ELR (cell line): ENCODE data around the gene ANKRD1.

Source experiments
- DNase-seq: peaks from one replicate; pipeline ENCODE4 v3.0.0-alpha.2; 2015; ENCODE audit warnings: low read depth

ANKRD1 gene

DNA sequence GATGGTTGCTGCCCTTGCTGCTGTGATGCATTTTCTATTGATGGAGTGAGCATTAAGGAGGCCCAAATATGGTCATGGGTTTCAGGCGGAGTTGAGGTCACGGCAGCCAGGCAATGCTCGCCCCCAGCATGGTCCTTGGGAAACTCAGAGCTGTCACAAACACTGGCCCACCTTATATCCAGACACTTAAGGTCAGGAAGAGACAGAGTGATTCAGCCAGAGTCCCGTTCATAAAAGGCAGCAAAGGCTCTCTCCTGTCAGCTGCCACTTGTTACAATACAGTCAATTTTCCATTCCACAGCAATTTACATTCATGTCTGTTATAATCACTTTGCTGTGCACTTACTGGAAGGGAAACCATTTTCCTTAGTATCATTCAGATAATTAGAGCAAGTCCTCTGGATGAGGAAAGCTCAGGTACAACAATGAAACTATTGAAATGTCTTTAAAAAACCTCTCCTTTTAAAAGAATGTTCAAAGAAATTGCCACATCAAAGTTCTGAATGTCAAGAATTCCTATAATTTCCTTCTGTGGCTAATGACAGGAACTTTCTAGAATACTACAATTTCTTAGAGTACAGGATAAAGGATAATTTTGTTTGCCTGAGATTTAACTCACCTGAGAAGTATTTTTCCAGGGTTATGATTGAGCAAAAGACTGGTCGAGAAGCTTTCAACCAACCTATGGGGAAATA lies 14.8 kb upstream of the ANKRD1 start:
- DNase-seq: no peak

DNA sequence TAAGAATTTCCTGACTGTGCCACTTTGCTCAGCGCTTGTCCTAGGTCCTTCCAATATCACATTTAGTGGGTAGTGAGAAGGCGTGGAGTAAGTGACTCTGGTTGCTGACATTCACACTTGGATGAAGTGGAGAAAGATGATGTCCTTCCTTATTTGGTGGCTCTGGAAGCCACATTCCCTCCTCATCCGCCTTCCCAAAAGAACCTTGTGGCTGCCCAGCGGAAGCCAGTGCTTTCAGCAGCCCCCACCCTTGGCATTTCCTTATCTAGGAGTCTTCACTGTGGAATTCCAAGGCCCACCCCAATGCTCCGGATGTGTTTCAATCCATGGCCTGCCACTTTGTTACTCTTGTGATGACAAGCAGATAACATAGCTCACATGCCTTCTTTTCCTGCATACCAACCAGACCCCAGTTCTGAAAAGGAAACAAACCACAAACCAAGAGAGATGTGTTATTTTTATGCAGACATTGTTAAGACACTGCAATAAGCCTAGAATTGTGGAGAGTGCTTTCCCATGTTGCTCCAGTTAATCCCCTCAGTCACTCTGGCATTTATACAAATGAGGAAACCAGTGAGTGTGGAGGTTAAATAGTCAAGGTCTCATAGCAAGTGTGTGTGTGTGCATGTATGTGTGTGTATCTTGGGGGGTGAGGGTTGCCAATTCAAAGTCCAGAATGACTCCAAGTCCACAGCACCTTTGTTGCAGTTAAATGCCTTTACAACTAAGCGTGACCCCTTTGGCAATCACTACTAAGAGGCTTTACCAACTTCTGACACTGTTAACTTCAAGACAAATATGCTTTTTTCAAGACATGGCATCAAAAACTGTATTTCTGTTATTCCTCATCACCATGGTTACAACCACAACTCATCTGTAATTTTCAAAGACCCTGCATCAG lies 10.3 kb upstream of the ANKRD1 start:
- DNase-seq: peak; percentile 74

DNA sequence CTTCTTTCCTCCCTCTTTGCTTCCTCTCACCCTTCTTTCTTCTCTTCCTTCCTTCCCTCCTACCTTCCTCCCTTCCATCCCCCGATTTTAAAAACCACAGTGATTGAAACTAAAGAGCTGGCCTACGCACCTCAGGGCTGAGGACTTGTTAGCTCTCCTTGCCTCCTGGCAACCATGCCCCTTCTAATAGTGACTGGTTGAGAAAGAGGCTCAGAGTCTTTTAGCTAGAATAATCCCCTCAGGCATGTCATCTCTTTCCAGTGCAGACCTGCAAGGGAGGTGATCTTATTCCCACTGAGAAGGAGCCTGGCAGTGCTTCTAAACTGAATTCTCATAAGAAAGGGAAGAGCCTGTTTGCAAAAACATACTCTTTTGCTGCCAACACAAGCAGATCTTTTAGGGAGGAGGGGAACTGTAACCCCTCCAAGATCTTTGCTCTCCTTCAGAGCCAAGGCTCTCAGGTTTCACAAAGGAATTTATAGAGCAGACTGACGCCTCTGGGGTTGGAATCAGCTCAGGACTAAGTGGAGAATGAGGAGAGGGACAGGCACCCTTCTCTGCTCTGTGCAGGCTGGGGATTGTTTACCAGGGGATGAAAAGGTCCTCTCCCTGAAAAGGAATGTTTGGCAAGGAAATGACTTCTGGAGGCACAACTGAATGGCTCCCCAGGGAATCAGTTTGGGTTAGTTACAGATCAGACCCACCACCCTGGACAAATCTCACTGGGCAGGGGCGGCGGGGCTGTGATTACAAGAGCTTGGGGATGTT lies 9.4 kb upstream of the ANKRD1 start:
- peak; percentile 49 for DNase-seq

DNA sequence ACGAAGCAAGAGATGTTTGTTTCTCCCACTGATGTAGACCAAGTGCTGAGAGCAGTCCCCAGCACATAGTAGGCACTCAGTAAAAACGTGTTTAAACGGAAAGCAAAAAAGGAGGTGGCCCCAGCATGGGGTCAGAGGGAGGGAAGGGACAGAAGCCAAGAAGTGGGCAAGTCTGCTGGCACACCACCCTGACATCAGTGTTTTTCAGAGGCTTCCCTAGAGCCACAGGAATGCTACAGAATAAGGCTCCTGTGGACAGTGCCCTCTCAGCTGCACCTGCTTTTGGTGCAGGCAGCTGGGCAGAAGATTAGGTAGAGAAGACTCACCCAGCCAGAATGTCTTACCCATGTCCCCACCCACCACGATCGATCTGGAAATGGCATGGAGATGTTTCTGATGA lies 8.3 kb upstream of the ANKRD1 start:
- DNase-seq: no peak

DNA sequence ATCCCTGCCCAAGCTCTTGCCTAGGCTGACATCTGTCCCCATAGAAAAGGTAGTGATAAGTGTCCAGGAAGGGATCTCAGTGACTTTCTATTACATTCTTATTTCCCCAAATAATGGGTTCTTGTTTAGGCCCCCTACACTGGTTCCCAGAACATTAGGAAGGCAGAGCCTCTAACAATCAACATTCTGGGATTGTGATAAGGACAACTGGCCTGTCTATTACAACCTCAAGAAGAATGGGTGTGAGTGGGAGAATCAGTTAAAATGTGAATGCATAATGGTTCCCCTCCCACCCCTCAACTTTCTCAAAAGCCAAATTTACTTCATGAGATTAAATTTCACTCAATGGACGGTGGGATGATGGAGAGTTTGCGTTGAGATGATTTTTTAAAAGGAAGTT lies 6.4 kb upstream of the ANKRD1 start:
- DNase-seq: no peak

DNA sequence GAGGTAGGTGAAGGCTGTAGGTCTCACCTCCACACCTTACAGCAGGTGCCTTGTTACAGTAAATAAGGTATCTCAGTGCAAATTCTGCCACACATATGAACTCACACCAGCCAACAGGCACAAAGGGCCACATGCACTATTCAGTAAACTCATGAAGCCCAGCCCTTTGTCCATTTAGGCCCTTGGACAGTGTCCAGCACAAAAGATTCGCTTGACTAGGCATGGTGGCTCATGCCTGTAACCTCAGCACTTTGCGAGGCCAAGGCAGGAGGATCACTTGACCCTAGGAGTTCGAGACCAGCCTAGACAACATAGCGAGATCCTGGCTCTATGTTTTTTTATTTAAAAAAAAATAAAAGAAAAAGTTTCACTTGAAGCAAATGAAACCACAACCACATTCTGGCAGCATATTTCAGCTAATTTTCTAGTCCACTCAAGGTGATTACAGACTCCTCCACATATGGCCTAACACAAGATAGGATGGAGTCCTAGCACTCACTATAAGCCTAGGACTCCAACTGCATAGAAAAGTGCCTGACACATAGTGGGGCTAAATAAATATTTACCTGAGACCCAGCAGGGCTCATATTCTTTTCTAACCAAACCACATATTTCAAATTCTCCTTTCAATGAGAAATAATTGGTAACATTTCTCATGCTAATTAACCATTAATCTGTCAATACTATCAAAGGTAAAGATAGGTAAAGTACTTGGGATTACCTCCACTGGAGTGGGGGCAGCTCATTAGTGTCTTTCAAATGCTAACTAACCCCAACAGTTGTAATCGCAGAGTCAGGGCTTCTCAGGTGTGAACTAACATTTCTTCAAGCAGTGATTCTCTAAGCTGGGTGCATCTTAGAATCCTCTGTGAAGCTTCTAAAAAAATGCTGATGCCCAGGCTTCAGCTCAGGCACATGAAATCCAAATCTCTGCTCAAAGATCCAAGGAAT lies 4.5 kb upstream of the ANKRD1 start:
- DNase-seq: no peak

DNA sequence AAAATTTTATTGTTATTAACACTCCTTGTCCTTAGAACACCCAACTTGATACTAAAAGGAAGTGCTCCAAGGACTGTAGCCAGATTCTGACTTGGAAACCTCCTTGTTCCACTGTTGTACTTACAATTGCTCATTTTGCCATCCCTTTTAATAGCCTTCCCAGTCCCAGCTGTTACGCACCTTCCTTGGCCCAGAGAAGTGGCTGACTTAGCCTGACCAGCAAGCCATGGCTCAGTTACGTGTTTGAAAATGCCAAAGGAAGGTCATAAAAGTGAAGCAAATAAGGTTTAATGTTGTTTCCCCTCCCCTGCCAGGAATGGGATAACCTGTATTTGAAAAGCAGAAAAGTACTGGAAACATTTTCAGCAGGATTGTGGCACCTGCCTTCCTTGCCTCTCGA lies 3.7 kb upstream of the ANKRD1 start:
- no peak for DNase-seq

DNA sequence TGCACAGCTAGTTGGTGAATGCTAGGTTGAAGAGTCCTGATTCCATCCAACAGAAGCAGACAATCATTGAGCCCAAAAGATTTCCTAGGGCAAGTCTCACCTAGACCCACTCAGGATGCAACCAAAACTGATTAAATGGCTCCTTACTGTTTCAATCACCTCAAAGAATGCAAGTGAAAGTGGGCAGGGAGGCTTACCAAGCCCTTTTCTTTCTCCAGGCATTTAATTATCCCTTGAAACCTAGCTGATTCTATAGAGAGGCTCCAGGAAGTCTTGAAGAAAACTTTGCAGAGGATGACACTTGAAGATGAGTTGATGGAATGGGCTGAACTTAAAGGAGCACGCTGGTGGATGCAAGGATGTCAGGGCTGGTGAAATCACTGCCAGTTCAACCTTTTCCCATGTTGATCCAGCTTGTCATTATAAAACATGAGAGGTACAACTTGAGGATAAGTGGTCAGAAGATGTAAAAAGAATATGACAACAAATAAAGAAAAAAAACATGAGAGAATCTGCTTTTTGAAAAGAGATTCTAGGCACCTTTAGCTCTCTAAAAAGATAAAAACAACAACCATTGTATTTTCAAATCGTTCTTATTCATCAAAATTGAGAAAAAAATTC lies 2.3 kb upstream of the ANKRD1 start:
- no peak for DNase-seq

DNA sequence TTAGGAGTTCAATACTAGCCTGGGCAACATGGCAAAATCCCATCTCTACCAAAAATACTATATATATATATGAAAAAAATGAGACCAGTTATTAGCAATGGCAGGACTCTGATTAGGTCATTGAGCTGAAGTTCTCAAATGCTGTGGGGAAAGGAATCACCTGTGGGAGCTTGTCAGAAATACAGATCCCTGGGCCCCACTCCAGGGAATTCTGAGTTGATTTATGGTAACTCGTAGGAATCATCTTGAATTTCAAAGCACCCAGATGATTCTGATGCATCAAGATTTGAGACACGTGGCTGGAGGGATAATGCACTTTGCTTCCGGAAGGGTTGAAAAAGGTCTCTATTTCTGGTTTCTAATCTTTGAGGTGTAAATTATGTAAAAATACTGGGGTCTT lies 1.0 kb upstream of the ANKRD1 start:
- no peak for DNase-seq

DNA sequence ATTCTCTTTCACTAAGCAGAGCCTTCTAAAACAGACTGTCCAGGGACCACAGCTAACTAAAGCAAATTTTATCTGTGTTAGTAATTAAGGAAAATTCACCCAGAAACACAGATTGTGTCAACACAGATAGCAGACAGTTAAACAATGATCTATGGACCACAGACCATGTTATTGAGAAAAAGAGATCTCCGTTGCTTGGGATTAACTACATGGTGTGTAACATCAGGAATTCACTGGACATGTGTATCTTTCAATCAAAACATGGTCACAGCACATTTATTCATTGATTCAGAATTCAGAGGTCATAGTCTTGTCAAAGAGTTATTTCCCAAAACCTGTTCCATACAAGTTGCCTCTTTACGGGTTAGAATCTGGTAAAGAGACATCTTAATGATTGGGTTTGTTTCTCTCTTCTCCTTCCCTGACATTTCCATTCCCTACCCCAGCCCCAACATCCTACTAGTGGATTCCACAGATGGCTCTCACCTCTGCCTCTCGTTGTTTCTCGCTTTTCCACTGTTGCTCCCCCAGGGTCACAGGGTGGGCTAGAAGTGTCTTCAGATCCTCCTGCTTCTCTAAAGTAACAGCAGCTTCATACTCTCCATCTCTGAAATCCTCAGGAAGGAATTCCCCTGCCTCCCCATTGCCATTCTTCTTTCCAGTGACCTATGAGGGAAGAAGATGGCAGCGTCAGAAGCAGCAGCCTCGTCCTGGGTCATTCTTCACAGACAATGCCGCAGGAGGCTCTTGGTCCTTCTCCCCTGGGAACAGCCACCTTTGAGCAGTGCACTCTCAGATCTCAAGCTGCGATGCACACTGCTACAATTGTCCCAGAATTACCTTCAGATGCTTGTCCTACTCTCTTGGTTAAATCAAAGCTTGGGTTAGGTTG lies 958 bp downstream of the ANKRD1 start:
- no peak for DNase-seq

DNA sequence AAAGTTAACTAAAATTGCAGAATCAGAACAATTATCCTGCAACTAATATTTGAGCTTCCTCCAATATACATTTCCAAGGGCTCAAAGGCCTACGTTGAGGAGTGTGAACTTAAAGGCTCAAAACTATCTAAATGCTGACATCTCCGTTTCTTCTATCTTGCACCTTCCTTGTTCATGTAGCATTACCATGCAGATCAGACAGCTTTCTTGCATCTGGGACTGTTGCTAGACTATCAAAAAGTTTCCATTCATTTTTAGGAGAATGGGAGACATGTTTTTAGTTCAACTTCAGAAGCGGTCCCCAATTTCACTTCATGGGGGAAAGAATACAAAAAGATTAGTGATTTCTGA lies 2.9 kb downstream of the ANKRD1 start:
- DNase-seq: no peak

DNA sequence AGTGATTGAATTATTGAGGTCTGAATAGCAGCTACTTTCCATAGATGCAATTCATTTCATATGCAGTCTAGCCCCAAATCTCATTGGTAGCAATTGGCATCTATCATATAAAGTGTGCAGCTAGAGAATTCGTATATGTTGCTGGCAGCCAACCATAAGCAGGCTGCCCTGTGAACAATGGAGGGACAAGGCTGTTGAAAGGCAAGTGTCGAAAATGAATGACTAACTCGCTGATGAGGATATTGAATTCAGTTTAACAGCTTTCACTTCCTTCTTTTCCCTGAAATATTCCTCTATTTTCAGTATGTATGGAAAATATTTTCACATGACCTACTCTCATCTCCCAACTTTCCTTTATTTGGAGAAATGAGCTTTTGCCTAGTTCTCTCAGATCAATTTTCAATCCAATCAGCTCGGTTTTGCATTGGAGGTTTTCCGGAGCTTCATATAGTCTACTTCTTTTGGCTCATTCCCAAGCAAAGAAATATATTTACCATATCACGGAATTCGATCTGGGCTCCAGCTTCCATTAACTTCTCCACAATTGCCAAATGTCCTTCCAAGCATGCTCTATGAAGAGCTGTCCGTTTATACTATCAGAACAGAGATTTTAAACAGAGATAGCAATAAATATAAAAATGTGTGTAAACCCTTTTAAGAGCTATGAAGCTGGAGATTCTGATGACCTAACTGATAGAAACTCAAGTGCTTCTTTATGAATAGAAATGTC lies 3.5 kb downstream of the ANKRD1 start:
- no peak for DNase-seq

DNA sequence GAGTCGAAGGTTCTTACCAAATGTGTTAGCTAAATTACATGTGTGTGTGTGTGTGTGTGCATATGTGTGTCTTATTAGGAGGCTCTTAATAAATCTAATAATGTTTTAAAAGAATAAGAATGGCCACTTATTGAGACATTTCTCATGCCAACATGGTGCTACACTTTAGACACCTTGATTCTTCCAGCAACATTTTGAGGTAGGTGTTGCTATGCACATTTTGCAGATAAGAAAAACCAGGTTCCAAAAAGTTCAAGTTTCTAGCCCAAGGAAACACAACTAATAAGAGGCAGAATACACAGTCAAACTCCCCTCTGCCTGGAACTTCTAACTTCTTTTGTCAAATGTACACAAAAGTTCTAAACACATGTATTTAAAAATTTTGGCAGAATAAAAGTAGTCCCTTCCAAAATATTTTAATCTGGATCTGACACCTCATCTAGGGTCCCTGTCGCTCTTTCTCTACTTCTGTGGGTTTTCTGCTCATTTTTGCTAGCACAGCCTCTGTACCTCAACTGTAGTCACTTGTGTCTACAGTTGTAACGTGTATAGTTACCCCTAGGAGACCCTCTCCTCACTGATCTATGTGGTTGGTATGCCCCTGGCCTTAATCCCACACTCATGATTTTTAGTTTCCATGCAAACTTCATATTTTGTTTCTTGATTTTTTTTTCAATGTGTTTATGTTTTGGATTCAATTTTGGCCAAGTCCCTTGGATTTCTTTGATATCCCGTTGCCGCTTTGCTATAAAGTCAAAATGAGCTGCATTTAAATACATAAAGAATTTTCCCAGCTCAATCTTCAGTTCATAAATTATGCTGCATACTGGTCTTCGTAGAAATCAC lies 4.3 kb downstream of the ANKRD1 start:
- DNase-seq: no peak

DNA sequence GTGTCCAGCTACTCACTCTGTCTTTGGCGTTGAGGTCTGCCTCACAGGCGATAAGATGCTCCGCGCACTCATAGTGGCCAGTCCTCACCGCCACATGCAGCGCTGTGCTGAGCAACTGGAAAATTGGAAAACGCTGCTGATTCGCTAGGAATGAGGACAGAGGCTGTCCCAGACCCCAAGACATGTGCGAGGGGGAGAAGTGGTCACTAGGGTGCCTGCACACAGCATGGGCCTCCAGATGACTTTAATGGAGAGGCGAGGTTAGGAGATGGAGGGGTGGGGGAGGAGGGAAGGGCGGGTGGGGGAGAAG lies 5.2 kb downstream of the ANKRD1 start:
- DNase-seq: no peak

DNA sequence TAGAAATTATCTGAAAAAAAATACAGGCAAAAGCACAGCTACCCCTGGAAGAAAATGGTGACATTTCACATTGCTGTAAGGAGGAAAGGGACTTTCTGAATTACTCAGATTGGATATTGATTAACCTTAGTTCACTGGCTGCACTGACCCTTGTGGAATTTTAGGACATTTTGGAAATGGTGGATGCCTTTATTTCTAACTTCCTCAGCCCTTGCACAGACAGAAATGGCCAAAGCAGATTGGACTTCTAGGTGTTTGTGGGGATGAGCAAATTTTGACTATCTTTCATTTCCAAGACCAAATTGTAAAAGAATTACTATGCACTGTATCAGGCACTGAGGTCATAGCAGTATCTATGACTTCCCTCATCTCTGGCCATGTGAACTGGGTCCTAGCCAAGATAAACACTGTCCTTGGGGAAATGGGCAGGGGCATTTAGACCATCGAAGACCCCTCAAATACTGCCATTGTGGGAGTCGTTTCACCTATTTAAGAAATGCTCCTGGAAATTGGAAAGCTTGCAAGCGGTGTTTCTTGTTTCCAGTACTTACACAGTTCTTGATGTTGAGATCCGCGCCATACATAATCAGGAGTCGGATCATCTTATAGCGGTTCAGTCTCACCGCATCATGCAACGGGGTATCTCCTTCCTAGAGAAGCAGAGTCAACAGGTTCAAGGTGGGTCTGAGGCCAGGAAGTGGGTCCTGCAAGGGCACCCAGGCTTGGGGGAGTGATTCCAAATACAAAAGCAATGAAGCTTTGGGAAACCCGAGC lies 5.7 kb downstream of the ANKRD1 start:
- DNase-seq: no peak

DNA sequence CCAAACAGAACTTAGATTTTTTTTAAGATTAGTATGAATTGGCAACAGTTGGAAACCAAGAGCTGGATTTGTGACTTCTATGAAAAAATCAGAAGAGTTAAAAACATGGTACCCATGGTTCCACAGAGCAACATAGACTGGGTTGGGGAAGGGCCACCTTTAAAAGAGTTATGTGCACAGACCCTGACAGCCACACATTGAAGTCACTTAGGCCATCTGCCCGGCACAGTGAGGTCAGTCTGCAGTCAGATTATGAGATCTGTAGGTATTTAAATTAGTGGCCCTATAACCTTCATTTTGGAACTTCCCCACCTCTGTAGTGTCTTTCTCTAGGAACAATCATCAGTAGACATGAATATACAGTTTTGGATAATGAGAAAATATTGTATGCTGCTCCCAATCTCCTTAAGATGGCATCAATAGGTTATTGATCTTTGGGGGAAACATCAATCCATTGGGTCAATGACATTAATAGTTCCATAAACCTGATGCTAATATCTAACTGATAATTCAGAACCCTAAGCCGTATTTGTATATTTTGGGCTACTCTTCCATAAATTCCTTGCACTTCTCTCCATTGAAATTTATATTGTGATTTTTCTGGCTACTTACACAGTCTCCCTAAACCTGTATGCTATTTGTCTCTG lies 7.0 kb downstream of the ANKRD1 start:
- no peak for DNase-seq

DNA sequence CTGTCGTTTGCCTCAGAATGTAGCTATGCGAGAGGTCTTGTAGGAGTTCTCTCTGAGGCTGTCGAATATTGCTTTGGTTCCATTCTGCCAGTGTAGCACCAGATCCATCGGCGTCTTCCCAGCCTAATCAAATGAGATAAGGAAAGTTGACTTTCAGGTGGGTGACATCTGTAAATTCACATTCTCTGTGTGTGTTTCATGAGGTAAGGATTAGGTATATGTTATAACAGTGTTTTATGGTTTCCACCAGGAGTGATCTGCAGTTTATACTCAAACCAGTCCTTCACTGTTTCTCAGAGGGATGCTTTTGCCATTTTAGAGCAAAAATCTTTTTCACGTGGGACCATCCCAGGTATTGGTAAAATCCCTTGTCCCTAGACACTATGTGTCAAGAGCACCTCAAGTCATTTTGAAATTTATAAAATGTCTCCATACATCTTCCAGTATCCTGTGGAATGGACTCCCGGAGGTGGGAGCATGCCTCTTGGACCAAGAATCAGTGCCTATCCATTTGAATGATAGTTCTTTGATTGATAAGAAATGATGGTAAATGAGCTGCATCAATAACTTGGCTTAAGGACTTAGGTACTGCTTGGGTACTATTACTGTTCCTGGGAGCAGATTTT lies 7.9 kb downstream of the ANKRD1 start:
- DNase-seq: no peak
